Colon (tissue), 2 donors: ENCODE results near the gene ELFN1.
"Not testable (repeated sequence)": the region's sequence is repeated elsewhere in the genome, so short reads cannot be mapped to it uniquely, and the experiment has no call there.

Experiments used
- FAIRE-seq: peaks from 2 replicates; lab custom pipeline; 2012; peaks lifted over from hg19 to GRCh38; lab: Jason Lieb, UNC
- donor health status: control.
- donor health status: control.

ELFN1 gene

GRCh38 chr7:1709281-1709680, 39.2 kb downstream of the ELFN1 start:
- FAIRE-seq, result no peak

- no peak for FAIRE-seq
Measured at GRCh38 chr7:1709900-1710299, 39.8 kb downstream of the ELFN1 start.

DNA sequence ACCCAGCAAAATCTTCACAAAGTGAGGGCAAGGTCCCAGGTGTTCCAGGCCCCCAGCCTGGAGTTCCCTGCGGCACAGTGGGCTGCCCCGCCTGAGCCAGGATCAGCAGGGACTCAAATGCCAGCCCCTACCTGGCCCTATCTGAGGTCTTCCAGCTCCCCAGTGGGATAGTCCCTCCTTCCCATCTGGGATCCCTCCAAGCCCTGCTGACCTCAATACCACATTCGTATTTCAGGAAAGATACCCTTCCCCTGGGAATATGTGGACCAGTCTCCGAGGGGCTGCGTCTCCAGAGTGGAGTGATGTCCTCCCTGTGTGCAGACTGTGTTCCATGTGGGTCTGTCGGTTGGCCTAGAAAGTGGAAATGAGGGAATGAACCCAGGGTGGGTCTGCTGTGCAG, 40.9 kb downstream of the ELFN1 start:
- FAIRE-seq, result no peak

DNA sequence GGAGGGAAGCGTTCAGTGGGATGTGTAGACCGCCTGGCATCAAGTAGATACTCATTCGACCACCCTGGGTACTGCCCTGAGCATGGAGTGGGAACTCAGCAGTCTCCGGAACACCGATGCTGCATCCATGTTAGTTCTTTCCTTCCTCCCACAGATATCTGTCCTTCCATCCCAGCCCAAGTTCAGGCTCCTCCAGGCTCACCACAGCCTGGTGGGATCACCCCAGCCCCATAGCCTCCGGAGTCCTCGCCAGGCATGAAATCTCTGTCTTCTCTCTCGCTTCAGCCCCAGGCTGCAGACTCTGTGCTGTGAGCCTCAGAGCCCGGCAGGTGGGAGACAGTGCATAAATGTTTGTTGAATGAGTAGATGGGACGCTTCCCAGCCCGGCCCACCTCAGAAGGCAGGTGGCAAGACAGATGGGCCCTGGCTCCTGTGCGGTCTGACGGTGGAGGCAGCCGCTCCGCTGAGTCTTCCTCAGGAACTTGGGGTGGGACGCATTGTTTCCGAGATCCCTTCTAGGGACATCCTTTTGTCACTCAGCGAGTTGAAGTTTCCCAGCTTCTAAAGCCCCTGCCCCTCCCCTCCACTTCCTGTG, 42.9 kb downstream of the ELFN1 start:
- no peak for FAIRE-seq

- no peak for FAIRE-seq
Measured at GRCh38 chr7:1713502-1714484, 43.7 kb downstream of the ELFN1 start.

DNA sequence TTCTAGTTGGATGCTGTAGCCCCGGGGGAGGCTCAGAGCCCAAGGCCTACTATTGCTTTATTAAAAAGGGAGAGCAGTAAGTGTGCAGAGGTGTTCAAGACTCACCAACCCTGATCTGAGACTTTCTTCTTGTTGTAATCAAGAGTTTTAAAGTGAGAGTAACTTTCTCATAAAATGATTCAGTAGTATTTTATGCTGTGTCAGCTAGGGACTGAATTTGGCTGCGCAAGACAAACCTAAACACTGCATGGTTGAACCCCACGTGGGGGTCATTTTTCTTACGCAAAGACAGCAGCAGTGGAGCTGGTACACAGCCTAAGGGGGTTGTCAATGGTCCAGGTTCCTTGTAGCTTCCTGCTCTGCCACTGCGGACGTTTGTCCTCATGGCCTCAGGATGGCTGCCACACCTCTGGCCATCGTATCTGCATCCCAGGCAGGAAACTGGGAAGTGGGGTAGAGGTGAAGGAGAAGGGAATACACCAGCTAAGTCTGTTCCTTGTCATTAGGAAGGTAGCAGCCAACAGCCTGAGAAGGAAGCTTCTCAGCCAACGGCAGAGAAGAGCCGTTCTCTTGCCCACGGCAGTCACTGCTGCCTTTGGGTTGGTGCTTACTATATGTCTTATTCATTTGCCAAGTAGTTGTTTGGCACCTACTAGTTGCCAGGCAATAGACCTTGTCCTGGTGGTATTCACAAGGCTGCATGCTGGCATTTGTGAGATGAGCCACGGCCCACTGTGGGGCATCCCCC, 44.7 kb downstream of the ELFN1 start:
- no peak for FAIRE-seq

DNA sequence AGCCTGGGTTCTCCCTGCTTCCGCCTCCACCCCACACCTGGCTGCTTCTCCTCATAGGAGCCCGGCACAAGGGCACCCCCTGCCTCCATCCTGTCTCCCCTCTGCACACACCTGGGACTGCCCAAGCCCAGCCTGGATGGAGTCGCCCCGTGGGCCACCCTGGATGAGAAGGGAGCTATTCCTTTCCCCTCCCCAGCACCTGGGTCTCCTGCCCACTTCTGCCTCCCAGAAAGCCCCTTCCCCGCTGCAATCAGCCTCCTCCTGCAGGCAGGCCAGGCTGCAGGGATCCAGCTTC, 45.2 kb downstream of the ELFN1 start:
- FAIRE-seq, result no peak

- no peak for FAIRE-seq
Measured at GRCh38 chr7:1715671-1716074, 45.6 kb downstream of the ELFN1 start.

GRCh38 chr7:1716263-1717094, 46.4 kb downstream of the ELFN1 start:
- no peak for FAIRE-seq

DNA sequence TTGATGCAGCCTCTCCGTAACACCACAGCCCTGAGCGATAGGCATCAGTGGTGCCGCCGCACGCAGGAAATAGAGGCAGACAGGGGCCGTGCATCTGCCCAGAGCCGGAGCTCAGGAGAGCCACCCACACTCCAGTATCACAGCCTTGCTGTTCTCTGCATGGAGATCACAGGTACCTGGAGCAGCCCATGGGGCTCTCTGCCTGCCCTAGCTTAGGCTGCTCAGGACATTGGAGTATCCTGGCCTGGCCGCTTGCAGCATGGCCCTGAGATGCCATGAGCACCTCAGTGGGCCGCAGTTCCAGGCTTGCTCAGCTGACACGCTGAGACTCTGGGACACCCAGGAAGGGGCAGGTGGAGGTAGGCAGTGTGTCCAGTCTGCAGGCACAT, 47.0 kb downstream of the ELFN1 start:
- FAIRE-seq, result no peak

DNA sequence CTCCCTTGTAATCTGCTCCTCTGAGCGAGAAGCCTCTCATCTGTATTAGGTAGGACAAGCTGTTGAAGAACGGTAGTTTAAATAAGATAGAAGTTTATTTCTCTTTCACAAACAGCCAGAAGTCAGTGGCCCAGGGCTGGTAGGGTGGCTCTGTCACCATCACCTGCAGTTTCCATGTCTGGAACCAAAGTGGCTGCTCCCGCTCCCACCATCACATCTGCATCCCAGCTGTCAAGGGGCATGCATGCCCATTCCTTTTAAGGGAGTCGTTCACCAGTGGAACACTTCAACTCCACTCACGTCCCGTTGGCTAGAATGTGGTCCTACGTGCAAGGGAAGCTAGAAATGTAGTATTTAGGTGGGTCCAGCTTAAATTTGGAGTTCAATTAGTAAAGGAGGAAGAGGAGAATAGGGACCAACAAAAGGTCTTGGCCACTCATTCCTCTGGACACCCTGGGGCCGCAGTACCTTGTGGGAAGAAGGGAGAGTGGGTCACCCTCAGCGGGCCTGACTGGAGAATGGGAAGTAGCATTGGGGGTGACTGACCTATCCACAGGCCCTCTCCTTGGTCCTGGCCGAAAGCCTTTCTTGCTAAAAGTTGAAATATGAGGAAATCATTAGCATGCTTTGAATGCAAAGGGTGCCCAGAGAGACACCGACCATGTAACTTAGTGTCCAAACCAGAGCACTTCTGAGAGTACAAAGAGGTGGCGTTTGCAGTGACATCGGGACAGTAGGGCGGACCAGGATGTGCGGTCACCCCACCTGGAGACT, 48.0 kb downstream of the ELFN1 start:
- no peak for FAIRE-seq

DNA sequence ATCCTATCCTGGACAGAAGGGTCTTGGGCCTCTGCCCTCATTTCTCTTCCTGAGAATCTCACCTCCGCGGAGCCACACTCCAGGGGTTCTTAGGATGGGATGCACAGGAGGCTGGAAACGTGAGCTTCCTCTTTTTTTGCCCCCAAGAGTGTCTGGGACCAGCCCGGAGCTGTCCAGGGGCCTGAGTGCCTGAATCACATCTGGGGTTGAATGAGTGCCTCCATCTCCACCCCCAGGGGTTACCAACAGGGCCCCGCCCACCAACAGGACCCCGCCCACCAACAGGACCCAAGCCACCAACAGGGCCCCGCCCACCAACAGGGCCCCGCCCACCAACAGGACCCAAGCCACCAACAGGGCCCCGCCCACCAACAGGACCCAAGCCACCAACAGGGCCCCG, 48.8 kb downstream of the ELFN1 start:
- FAIRE-seq, result not testable (repeated sequence)

GRCh38 chr7:1719256-1719655, 49.2 kb downstream of the ELFN1 start:
- FAIRE-seq, result not testable (repeated sequence)

DNA sequence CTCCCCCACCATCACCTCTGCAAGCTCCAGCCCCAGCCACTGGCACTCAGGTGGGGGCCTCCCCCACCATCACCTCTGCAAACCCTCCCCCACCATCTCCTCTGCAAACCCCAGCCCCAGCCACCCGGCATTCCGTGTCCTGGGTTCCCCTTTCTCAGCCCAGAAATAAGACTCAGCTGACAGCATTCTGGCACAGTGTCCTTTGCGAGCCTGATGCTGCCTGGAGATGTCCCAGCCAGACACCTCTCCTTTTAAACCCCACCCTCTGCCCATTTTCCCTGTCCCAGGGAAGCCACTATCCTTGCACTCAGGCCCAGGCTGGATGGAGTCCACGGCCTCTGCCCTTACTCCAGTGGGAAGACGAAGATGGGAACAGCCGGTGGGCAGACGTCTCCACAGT, 49.8 kb downstream of the ELFN1 start:
- FAIRE-seq, result no peak

DNA sequence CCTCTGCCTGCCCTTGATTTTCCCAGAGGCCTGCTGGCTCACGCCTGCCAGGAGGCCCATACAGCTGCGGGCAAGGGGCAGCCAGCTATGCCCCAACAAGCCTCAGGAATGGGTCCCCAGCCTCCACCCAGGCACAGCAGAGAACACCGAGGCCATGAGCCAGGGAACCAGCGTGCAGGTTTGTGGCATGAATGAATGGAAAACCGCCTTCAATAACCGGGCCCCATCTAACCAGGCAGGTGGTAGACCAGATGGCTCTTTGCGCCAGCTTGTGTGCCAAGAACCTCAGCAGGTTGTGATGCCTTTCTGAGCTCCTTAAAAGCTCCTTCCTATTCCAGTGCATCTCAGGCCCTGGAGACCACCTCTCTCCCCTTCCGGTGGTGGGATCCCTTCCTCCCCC, 50.2 kb downstream of the ELFN1 start:
- FAIRE-seq, result no peak

GRCh38 chr7:1721047-1721690, 51.1 kb downstream of the ELFN1 start:
- no peak for FAIRE-seq

DNA sequence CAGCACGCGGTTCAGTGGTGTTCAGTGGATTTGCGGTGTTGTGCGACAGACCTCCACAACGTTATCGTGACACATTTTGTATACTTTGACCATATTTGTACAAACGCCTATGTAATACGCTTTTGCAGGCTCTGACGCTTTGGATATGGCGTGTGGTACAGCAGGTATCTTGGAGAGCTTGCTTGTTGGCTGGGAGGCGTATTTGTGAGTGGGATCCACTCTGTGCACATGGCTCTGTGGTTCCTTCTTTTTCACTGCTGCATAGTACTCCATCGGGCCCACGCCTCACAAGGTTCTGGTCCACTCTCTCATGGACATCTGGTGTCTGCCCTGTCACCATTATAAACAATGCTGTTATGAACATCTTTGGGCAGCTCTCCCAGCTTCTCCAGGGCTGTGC, 53.2 kb downstream of the ELFN1 start:
- FAIRE-seq, result no peak

DNA sequence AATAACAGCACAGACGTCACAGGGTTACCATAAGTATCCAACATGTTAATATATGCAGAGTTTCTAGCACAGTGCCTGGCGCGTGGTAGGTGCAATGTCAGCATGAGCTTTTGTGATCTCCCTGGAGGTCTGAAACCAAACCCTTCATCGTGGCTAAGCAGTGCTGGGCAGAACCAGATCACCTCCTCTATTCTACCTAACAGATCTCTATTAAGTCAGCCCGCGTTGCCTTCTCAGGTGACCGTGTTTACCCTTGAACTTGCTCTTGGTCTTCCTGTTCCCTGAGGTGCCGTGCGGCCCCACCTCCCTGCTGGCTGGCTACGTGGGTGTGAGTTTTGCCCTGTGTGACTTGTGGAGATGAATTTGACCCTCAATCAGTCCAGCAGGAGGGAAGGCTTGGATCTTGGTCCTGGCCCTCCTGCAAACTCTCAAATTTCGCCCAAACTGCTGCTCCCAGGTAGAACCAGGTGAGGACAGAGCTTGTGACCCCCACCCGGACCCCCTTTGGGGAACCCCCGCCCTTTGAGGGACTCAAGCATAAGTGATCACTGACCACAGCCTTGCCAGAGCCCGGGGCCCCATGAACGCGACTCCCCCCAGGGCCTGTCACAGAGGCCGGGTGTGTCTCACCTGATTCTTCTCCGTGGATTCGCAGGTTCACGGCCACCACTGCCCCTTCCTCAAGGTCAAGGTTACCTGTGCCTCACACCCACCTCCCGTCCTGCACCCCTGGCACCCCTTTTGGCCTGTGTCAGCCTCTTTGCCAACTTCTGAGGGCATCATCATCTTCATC, 54.2 kb downstream of the ELFN1 start:
- no peak for FAIRE-seq

DNA sequence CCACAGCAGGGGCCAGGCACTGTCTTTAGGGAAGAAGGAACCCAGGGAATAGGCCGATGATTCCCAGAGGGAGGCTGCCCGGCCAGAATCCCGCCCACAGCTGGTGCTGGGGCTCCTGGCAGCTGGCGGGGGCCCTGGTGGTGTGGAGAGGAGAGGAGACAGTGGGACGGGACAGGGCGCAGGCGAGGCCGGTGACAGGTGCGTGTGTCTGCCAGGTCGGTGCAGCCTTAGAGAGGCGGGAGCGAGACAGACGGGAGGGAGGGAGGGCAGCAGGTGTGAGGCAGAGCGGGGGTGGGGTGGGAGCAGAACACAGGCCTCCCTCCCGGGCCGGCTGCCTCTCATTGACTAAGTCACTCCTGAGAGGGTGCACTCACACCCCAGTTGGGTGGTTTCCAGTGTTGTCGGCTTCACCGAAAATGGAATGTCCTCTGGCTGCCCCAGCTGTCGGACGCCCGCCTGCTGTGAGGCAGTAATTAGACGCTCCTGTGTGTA, 55.2 kb downstream of the ELFN1 start:
- FAIRE-seq, result no peak
